GM21515 (cell line): ENCODE measurements around the gene VAT1L.
"Not testable (repeated sequence)": the region's sequence is repeated elsewhere in the genome, so short reads cannot be mapped to it uniquely, and the experiment has no call there.

Source experiments
- ATAC-seq: cut with Tn5 transposase; IDR thresholded peaks from one replicate; pipeline ENCODE4 v1.9.1; 2021; ENCODE audit not compliant: unreplicated experiment

The VAT1L gene

DNA sequence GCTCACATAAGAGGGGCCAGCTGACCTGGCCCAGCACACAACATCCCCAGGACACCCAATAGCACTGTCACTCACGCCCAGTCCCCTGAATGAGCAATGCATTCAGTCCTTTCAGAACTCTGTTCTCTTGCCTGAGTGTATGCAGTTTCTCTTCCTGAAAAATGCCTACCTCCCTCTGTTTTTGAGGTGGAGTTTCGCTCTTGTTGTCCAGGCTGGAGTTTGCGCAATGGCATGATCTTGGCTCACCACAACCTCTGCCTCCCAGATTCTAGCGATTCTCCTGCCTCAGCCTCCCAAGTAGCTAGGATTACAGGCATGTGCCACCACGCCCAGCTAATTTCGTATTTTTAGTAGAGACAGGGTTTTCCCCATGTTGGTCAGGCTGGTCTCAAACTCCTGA lies 159.2 kb downstream of the VAT1L start:
- ATAC-seq, result not testable (repeated sequence)

DNA sequence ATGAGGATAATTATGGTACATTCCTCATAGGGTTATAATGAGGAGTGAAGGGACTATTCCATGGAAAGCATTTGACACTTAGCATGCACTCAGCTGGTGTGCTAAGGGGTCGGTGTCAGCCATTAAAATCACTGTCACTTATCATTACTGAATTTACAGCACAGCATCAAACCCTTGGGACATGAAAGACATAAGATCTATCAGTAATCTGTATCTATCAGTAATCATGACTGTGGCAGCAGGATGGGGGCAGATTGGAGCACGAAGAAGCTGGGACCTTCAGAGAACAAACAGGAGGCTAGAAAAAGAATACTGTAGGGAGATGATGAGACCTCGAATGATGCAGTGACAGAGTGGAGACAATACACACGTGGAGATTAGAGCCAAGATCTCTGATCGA lies 160.5 kb downstream of the VAT1L start:
- no peak for ATAC-seq

DNA sequence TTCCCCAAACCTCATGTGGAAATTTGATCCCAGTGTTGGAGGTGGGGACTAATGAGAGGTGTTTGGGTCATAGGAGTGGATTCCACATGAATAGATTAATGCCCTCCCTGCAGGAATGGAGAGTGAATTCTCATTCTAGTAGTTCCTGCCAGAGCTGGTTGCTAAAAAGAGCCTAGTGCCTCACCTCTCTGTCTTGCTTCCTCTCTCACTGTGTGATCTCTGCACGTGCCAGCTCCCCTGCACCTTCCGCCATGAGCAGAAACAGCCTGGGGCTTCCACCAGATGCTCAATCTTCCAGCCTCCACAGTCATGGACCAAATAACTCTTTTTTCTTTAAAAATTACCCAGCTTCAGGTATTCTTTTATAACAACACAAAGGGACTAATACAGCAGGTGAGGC lies 161.1 kb downstream of the VAT1L start:
- ATAC-seq, result no peak

DNA sequence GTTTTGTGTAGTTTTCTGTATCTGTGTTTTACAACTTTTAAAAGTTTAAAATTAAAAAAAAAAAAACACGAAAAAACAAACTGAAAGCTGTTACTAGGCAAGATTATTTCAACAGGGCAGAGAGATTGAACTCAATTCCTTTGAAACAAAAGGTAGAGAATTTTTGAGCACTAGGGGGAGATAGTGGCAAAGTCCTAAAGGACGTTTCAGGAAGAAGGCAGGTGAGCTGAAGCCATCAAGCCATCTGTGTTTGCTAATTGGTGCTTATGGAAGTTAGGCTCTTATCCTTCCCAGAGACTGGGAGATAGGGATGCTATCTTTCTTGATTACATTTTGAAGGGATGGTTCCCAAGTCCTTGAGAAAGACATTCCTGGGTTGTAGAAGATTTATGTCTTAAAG lies 163.4 kb downstream of the VAT1L start:
- ATAC-seq, result no peak

DNA sequence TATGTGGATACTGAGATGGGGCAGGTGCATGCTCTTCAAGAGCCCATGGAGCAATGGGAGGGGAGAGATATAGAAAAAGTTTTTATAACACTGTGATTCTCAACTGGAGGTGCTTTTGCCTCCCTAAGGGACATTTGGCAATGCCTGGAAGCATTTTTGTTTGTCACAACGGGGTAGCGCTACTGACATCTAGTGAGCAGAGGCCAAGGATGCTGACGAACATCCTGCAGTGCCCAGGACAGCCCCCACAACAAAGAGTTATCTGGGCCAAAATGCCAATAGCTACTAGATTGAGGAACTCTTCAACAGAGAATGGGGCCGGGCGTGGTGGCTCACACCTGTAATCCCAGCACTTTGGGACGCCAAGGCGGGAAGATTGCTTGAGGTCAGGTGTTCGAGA lies 166.8 kb downstream of the VAT1L start:
- ATAC-seq, result no peak

DNA sequence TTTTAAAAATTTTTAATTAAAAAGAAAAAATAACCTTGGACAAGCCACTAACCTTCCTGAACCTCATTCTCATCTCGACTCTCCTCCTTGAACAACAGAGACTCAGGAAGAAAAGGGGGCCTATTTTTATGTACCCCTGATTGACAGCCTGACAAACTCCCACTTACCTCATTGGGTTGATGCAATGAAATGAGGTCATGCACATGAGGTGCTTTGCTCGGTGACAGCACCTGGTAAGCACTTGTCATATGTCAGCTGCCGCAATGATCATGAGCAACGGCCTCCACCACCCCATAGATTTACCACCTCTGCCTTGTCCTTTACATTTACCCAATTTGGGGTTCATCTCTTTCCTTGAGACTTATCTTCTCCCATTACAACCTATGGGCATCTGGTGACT lies 167.9 kb downstream of the VAT1L start:
- ATAC-seq, result no peak

DNA sequence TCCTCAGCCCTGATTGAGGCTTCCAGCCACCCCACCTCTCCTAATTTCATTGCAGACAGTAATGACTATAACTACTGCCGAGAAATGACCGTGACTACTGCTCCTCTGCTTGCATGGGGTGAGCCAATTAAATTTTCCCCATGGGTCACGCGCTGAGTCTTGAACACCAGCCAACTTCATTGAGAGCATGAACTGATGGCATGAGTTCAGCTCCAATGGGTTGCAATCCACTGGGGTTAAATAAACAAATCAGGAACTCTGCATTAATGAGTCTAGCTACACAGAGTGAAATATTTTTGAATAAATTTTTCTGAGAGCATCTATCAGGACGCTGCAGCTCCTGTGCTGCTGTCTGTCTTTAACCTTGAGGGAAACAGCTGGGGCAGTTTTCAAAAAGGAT lies 172.4 kb downstream of the VAT1L start:
- no peak for ATAC-seq

DNA sequence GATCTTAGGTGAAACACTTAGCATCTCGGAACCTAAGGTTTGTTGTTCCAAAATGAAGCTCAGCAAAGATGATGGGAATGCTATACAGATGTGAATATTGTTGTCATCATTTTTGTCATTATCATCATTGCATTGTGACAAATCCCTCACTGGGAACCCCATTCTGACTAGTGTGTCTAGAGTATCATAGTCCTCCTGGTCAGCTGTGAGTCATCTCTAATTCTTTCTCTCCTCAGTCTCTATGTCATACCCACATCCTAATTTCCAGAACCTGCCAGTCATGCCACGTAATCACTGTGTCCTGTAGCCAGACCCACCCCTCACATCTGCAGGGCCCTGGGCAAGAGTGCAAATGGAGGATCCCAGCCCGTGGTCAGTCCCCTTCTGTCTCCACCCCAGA lies 173.4 kb downstream of the VAT1L start:
- ATAC-seq, result no peak

DNA sequence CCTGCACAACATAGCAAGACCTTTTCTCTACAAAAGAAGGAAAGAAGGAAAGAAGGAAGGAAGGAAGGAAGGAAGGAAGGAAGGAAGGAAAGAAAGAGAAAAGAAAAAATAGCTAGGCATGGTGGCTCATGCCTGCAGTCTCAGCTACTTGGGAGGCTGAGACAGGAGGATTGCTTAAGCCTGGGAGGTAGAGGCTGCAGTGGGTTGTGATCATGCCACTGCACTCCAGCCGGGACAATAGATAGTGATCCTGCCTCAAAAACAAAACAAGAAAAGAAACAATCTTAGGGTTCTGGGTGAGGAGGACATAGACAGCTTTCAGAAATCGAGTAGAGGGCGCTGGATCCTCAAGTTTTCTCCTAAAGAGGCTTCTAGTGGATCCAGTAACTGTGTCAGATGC lies 174.3 kb downstream of the VAT1L start:
- no peak for ATAC-seq

DNA sequence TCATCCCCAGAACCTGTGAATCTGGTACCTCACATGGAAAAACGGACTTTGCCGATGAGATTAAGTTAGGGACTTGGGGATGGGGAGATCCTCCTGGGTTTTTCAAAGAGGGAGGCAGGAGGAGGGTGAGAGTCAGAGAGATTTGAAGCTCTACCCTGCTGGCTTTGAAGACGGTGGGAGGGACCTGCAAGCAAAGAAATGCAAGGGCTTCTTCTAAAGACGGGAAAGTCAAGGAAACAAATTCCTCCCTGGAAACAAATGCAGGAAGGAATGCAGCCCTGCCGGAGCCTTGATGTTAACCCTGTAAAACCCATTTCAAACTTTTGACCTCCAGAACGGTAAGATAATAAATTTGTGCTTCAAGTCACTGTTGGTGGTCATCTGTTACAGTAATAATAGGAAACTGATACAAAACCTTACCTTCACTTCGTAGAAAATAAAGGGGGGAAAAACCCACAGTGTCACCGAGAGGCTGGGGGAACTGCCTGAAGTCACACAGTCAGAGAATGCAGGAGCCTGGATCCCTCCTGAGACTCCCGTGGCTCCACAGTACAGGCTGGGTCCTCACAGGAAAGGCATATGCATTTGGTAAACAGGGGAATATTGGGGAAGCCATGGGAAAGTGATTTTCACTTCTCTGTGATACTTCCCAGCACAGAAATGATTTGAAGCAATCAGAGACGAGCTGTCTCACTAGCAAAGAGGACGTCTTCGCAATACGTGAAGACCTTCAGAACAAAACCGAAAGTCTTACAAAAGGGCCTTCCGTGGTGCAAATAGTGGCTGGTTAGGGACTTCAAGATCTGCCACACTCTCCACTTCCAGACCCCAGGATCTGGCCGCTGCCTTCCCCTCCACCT lies 175.1 kb downstream of the VAT1L start:
- peak; percentile 81 for ATAC-seq

DNA sequence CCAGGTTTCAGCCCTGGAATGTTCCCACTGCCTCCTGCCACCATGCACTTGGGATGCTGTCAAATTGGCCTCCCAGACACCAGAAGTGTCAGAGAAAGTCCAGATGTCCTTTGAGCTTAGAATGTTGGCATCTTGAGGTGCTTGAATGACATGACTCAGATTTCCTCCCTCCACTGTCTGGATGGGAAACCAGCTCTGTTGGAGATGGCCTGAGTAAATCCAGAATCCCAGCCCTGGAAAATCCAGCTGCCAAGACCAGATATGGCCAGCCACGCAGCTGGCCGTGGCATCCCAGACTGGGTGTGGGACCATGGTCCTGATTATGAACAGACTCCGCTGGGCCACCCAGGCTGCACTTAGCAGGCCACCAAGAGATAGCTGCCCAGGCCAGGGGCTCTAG lies 177.0 kb downstream of the VAT1L start:
- ATAC-seq, result no peak

DNA sequence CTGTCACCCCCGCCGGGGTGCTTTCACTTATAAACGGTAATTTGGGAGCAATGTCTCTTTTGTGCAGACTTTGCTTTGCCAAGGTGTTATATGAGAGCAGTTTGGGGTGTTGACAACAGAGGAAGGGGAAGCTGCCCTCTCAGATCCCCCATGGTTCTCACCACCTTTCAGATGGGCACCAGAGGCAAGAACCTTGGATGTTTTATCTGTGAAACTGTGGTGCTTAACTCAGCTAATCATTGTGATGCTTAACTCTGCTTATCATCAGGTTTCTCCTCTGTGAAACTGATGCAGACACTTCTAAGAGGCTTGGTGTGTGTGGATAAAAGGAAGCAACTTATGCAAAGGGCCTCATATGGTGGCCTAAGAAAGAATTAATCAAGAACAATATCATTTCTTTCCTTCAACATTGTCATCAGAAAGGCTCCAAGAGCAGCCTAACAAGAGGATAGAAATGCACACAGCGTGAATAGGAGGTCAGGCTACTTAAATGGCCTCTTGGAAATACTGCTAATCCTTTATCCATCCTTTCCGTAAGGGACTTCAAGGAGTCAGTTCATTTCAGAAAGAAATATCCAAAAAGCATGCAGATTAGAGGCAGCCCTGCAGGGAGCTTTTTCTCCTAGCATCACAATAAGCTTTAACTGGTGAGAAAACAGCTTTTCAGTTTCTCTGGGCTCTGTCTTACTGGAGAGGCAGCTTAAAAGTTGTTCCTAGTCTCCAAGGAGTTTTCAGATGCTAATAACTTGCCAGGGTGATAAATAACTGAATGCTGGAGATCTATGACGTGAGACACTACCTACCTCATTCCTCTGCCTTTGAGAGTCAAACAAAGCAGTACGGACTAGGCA lies 178.9 kb downstream of the VAT1L start:
- no peak for ATAC-seq

DNA sequence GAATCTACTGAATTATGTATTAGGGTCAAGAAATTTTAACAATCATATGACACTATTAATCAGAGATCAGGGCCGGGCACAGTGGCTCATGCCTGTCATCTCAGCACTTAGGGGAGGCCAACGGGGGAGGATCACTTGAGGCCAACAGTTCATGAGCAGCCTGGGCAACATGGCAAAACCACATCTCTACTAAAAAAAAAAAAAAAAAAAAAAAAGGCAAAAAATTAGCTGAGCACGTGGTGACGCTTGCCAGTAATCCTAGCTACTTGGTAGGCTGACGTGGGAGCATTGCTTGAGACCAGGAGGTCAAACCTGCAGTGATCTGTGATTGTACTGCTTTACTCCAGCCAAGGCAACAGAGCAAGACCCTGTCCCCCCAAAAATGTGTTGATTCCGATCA lies 181.5 kb downstream of the VAT1L start:
- ATAC-seq, result no peak

DNA sequence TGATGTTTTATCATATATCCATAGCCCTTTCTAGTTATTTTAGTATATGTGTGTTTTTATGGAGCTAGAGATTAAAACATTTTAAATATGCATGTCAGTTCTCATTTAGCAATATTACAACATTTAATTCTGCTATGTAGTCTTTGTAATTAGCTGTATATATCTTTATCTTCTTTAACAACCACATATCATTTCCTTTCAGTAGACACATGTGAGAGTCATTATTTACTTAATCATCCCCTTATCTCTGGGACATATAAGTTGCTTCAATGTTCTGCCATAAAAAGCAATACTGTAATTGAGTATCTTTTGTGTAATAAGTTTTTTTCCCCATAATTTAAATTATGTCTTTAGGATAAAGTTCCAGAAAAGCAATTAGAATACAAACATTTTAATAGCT lies 182.0 kb downstream of the VAT1L start:
- ATAC-seq, result no peak

DNA sequence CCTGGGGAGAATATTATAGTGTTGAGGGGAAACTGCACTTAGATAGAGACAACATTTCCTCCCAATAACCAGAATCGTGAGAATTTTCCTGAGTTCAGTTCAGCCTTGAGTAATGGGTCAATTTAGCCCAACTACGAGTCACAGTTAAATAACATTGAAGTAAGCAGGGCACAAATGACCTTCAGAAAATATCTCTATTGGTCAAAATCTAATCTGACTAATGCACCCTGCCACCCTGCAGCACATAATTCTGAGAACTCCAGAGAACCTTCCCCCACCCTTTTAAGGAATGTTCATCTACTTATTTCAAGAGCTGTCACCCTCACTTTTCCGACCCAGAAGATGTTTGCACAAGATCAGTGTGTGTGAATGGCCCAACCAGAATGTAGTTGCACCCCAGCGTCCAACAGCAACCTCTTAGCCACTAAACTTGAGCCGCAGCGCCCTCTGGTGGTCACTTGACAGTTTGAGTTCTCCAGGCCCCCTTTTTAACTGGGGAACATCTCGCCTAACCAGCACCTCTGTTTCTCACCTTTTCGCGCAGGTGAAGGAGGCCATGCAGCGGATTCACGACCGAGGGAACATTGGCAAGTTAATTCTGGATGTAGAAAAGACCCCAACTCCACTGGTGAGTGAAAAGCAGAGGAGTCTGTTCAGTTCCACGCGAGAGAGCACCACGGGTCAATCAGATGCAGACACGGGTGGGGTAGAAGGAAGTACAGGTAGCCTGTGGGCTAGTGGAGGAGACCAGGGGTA lies 183.1 kb downstream of the VAT1L start:
- ATAC-seq, result peak; percentile 92

DNA sequence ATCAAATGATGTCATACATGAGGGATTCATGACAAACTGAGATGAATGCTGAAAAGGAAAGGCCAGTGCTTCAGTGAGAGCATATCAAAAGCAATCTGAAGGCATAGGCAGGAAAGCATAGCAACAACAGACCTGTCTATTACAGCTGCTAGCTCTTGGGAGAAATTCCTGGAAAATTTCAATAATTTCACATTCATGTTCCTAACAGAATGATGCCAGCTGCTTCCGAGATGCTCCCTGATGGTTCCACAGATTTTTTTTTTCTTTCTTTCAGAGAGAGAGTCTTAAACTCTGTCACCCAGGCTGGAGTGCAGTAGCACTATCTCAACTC lies 183.7 kb downstream of the VAT1L start:
- ATAC-seq, result no peak

DNA sequence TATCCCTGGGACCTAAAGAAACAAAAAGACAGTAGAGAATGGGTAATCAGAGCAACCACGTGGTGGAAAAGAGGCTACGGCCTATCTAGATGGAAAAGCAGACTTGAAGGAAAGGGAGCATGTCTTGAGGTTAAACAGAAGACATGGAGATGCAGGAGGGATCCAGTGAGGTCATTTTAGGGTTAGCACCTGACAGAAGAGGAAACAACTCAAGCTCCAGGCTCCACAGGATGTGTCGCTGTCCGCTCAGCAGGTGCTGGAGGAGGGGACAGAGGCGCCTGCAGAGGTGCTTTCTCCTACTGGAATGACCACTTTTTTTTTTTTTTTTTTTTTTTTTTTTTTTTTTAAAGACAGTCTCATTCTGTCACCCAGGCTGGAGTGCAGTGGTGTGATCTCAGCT lies 186.5 kb downstream of the VAT1L start:
- ATAC-seq, result no peak

DNA sequence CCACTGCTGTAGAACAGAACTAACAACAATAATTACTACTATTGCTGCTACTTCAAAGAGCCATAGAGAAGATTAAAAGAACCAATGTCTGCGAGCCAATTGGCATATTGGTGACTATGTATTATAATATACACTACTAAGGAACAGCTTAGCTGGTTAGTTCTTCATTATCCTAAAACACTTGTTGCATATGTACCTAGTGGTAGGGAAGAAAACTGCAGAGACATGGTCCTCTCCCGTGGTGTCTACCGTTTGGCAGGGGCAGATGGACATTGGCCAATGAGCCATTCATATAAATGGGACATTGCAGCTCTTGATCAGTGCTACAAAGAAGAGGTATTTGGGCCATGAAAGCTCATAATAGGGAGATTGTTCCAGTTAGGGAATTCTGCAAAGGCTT lies 187.6 kb downstream of the VAT1L start:
- ATAC-seq, result no peak

DNA sequence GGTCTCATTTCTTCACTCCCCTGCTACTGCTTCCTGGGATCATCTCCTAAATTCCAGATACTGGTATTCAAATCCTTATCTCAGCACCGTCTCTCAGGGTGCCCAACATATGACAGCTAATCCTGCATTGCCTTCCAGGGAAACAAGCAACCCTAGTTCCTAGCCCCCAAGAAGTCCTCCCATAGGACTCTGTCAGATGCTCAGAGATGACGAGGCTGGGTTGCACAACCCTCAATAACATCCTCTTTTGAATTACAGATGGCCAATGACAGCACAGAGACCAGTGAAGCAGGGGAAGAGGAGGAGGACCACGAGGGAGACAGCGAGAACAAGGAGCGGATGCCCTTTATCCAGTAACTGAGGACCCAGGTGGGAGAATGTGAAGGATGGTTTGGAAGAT lies 189.0 kb downstream of the VAT1L start:
- no peak for ATAC-seq

DNA sequence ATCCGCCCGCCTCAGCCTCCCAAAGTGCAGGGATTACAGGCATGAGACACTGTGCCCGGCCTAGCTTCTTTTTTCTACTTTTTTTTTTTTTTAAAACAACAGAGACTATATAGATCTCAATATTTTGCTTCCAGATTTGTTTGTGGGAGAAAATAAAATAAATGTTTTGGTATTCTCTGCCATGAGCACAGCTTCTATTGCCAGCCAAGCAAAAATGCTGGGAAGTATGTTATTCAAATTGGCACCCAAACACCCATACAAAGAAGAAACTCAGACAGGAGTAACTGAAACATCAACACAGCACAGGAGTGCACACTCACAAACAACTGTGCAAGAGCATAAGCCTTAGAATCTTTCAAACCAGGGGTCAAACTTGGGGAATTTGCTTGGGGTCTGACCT lies 196.7 kb downstream of the VAT1L start:
- ATAC-seq, result no peak

DNA sequence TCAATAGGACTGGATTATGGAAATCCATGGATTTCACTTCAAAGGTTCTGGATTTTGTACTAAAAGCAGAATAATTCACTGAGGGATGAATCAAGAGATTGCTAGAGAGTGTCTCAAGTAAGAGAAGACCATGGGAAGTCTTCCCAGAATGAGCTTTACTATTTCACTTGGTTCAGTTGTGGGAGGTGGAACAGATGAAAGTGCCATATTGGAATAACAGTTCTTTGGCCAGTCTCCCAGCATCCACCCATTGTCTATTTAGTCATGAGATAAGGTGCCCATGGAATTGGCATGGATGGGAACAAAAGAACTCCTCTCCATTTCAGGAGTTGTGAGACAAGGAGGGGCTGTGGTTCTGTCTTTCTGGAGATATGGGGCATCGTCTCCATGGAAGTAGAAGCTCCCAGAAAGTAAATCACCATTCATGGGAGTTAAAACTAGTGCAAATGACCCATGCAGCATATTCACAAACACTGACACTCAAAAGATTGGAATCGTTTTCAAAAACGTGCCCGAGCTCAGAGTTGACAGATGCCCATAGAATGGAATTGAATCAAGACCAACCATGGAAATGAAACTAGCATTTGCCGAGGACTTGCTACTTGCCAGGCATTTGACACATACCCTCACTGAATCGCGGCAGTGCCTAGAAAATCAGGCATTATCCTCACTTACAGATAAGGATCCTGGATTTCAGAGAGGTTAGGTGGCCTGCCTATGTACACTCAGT lies 197.8 kb downstream of the VAT1L start:
- no peak for ATAC-seq
